Measurements from ENCODE around the gene FBXL20.

- TF ChIP-seq CTCF (IDR thresholded peaks at IDR 0.05; ENCODE audit: extremely low read depth in 1 of 2, insufficient read depth in 1 of 2, low read depth in 1 of 2, low read length in 2 of 2) (no peak), EZH2 (IDR thresholded peaks at IDR 0.05; ENCODE audit: borderline replicate concordance, low read depth, low read length, severe bottlenecking) (no peak), POLR2A (IDR thresholded peaks at IDR 0.05; ENCODE audit: low read depth, low read length) (no peak), POLR2AphosphoS5 (IDR thresholded peaks at IDR 0.05; ENCODE audit: insufficient read depth, low read depth, low read length) (no peak), MYC (IDR thresholded peaks at IDR 0.05; ENCODE audit: low read depth, low read length) (no peak)
These were observed 163.0 kb downstream of the FBXL20 start for GRCh38 chr17:39238311-39238972.

Measured in endothelial cell of umbilical vein (primary cell).